ENCODE results near the gene NKAPL.
A peak's percentile ranks its signal among the peaks of the same experiment; 100 is the strongest.

DNA sequence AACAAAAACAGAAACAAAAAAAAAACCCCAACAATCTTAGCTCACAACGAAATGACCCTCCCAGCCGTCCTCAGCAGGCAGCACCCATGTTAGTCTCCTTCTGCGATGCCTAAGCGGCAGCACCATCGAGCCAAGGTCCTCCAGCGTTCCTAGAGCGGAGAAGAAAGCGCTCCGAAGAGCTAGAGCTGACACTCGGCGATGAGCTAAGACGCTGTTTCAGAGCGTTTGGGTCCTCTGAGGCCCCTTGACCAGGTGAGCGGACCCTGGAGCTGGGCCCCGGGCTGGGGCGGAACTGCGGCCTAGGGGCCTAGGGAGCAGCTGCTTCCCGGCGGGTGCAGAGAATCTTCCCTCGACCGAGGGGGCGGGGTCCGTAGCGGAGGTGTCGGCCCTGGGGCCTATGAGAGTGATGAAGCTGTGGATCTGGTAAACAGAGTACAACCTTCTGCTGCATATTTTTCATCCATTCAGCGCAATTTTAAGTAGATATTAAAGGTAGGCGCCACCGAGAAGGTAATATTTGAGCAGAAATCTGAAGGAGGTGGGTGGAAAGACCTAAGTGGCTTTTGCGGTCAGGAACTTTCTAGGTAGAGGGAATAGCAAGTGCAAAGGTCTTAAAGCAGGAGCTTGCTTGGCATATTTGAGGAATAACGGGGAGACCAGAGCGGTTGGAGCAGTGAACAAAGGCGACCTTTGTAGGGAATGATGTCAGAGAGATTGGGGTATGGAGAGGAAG is 8.0 kb downstream of the NKAPL start, which contains the start of gene ZSCAN26:
- TF ChIP-seq POLR2A (IDR thresholded peaks at IDR 0.05): peak; percentile 62
- TF ChIP-seq, protein P1, sequence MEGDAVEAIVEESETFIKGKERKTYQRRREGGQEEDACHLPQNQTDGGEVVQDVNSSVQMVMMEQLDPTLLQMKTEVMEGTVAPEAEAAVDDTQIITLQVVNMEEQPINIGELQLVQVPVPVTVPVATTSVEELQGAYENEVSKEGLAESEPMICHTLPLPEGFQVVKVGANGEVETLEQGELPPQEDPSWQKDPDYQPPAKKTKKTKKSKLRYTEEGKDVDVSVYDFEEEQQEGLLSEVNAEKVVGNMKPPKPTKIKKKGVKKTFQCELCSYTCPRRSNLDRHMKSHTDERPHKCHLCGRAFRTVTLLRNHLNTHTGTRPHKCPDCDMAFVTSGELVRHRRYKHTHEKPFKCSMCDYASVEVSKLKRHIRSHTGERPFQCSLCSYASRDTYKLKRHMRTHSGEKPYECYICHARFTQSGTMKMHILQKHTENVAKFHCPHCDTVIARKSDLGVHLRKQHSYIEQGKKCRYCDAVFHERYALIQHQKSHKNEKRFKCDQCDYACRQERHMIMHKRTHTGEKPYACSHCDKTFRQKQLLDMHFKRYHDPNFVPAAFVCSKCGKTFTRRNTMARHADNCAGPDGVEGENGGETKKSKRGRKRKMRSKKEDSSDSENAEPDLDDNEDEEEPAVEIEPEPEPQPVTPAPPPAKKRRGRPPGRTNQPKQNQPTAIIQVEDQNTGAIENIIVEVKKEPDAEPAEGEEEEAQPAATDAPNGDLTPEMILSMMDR (IDR thresholded peaks at IDR 0.05): no peak
- TF ChIP-seq EP300 (IDR thresholded peaks at IDR 0.05; ENCODE audit: low read depth): no peak

All from transverse colon (tissue), 3 donors.